ENCODE data around the gene PTPRN2.

Gene PTPRN2

DNA sequence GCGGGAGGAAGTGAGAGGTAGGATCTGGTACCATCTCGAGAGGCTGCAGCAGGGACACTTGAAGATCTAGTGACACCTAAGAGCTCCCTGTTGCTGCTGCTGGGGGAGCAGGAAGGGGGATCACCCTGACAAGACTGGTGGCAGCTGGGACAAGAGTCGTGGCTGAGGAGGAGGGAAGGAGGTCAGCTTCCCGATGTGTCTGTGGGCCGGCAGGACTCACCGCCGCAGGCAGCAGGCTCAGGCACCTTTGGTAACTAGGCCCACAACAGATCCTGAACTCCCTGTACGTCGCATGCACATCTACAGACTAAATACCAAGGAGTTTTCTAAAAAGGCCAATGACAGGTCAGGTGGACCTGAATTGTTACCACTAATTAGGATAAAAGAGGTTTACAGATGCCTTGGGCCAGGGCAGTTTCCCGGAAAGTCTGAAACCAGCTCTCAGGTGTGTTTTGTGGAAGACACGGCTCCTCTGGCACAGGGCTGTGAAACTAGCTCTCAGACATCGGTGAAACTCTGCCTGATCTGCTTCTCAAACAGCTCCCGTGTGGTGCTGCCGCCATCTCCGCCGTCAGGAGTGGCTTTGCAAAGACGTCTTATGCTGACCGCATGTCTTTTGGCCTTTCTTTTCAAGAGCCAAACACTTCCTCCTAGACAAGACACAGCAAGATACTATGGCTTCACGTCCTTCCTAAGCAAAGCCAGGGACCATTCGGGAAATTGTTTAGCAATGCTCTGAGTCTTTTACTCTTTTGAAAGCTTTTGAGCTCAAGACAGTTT is 609.7 kb downstream of the PTPRN2 start:
- DNase-seq: no peak

DNA sequence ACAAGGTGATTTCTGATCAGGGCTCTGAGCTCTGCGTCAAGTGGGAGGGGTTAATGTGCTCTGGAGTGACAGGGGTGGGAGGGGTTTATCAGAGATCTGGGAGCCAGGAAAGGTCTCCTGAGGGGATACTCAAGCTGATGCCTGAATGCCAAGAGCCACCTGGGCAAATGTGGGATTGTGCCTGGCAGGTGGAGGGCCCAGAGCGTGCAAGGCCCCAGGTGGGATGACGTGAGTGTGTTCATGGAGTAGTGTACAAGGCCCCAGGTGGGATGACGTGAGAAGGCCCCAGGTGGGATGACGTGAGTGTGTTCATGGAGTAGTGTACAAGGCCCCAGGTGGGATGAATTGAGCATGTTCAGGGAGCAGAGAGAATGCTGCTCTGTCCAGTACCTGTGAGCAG is 610.3 kb downstream of the PTPRN2 start:
- no peak for DNase-seq

DNA sequence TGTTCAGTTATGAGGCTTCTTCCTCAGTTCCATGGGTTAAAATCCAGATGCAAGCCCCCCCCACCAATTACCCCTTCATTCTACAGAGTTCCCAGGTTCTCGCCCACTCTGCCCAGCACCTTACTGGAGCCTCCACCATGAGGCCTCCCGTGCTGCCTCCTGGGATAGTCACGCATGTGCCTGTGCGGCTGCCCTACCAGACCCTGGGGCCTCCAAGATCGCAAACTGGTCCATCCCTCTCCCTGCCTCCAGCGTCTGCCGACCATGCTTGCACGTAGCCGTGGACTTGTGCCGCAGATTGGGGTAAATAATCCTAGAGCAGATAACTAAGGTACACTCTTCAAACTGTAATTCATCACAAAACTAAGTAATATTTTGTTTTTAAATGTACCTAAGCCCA is 611.2 kb downstream of the PTPRN2 start:
- no peak for DNase-seq

DNA sequence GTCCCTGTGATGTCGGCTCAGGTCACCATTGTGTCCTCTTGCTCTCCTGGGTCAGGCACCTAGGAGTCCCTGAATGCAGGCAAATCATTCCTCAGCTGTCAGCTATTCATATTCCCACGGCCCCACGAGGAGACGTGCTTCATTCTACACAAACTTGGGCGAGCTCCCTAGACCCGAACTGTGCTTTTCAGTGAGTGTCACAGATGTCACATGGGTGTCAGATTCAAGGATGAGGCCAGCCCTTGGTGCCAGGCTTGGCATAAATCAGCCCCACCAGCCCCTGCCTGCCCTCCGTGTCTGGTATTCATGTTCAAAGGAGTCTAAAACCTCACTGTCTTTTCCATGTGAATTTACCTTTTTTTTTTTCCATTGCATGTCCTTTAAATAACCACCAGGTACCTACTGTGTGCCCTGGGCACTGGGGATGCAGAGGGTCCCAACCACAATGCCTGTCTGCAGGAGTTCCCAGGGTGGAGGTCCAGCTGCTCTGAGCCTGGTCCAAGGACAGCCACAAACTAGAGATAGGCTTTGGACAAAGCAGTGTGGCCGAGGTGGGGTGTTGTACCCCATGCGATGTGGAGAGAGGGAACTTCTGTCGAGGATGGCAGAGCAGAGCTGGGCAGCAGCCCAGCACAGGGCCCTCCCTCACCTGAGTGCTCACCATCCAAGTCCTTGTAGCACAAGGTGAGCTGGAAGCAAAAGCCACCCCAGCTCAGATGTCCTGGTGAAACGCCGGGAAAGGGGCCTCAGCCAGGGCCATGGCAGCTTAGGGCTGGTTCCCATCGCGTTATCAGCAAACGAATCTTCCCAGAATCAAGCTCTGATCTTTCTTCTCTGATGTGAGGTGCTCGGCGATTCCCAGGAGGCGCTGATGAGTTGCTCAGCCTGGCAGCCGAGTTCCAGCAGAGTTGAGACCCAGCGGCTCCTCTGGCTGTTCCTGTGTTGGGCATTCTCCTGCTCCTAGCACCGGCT is 611.9 kb downstream of the PTPRN2 start:
- no peak for DNase-seq

DNA sequence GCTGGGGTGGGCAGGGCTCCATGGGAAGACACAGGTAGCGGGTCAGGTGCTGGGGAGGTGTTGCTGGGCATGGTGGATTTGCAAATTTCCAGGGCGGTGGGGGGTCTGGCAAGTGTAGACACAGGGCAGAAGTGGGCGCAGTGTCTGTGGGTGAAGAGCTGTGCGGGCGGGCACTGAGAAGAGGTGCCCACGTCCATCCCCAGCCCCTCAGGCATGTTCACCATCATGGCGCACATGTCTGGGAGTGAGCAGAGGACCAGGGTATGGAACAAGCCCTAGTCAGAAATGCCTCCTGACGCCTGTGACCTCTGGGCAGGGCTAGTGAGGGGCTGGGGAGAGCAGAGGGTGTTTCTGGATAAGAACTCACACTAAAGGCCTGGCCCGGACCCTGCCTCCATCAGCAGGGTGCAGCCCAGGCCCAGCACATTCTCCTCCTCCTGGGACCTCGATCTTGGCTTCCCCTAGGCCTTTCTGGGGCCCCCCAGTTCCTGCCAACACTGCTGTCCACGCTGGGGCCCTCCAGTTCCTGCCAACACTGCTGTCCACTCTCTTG is 612.9 kb downstream of the PTPRN2 start:
- DNase-seq: no peak

DNA sequence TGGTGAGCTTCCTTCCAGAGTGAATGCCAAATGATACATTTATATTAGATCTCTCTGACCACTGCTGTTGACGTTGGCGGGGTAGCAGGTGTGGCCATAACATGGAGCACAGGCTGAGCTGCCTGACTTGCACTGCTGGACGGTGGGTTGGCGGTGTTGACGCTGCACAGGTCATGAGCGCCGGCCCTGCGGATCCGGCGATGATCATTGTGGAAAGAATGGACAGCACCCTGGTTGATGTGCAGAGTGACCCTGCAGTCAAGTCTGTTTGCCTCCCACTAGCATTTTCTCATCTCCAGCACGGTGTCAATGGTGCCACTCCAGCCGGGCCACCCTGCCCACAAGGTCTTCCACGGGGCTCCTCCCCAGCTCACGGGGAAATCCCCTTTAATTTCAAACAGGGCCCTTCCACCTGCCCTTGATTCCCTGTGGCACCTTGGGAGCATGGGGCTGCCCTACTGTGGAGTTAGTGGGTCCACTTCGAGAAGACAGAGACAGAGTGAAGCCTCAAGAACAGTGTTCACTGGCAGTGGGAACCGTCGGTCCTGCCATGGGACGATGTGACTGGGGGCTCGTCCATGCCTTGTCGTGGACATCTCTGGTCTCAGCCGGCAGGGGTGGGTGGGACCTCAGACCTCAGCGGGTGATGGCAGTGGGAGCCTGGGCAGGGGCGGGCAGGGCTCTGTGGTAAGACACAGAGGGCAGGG is 613.5 kb downstream of the PTPRN2 start:
- DNase-seq: no peak

DNA sequence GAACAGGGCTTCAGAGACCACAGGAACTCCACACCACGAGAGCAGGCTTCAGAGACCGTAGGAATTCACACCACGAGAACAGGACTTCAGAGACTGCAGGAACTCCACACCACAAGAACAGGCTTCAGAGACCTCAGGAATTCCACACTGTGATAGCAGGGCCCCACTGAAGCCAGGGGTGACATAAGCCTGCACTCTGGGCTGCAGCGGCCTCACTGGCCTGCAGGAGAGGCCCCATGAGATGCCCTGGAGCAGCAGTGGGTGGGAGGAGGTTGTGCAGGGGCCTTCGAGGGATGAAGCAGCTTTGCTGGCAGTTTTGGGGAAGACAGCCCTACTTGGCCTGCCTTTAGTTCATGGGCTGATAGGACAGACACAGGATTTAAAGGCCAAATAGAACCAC is 614.7 kb downstream of the PTPRN2 start:
- DNase-seq: no peak

DNA sequence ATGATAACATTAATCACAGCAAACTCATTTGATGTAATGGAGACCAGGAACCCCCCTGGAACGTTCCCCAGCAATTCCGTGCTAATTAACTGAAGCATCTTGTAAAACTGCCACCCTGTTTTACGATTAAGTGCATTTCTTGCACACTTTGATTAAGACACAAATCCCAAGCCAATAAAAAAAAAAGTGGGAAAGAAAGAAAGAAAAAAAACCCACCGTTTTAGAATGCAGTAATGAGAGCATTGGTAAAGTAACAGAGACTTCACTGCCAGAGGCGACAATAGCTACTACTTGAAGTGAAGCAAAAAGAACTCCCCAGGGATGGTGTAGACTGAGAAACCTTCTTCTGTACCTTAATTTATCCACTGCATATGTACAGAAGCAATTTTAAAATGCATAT is 616.1 kb downstream of the PTPRN2 start:
- no peak for DNase-seq

DNA sequence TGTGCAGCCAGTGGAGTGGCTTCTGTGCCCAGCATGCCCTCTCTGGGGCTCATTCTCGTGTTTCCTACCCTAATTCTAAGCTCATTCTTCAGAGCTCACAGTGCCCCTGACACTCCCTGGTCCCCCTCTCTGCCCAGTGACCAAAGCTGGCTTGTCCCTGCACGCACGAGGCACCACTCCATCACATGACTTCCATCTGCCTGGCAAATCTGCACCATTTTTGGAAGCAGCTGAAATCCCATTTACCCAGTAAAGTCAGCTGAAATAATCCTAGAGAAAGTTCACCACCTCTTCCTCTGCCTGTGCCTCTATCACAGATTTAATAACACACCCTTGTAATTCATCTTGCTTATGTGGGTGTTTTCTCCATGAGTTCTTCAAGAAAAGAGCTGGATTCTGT is 616.9 kb downstream of the PTPRN2 start:
- DNase-seq: no peak

DNA sequence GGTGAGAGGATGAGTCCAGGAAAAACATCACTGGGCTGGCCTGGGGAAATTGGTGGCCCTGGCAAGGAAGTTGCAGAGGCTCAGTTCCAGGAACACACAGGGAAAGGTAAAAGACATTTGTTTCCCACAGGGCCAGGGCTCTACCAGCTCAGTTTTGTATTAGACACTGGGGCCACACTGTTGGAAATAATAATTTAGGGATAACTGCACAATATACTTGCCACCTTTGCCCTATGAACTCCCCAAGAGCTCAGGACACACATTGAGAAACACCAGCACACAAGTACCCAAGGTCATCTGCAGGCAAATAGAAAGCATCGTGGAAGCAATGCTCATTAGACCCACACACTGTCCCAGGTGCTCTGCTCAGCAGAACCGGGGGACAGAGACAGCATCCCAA is 617.6 kb downstream of the PTPRN2 start:
- DNase-seq: no peak

DNA sequence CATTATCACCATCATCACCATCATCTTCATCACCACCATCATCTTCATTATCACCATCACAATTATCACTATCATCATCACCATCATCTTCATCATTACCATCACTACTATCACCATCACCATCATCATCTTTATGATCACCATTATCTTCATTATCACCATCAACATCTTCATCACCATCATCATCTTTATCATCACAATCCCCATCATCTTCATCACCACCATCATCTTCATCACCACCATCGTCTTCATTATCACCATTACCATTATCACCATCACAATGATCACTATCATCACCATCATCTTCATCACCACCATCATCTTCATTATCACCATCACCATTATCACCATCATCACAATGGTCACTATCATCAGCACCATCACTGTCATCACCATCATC is 621.1 kb downstream of the PTPRN2 start:
- no peak for DNase-seq

DNA sequence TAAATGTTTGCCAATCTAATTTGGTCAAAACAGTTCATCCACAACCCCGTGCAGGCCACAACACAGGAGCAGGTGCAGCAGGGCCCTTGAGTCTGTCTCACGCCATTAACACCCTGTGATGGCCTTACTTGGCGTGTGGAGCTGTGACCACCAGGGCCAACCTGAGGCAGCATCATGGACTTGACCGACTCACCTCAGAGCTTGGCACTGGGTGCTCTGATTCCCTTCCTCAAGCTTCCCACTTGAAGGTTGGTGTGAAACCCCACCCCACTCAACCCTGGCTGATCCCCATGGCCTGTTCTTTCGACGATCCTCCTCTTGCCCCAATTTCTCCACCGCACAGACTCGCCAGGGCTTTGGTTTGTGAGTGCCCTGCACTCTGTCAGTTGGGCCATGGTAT is 623.1 kb downstream of the PTPRN2 start:
- no peak for DNase-seq

DNA sequence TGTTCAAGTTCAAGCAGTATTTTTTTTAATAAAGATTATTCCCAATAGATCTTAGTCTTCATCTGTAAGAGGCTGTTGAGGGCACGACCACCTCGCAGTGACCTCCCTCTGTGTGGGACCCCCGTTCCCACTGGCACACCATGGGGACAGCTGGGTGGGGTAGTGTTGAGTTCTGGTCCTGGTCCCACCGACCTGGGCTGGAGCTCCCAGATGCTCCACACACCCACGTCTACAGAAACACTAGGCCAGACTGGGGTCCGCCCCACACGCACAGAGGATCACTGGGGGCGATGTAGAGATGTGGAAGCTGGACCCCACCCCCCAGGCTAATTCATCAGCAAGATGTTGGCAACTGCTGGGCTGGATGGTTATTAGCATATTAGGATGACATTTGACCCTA is 623.6 kb downstream of the PTPRN2 start:
- DNase-seq: no peak

DNA sequence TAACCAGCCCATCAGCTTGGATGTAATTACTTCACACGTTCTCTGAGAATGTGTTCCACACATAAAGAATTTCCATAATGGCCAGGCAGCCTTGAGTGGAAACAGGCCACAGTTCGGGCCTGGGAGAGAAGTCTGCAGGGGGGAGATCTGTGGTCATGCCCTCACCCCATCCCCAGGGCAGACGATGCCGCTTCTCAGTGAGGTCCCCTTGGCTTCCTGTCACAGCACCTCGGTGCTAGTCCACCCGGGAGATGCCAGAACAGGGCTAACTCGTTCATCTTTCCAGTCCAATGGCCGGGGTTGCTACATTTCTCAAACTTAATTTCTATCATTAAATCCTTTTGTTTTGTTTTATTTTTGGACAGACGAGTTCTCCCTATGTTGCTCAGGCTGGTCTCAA is 624.1 kb downstream of the PTPRN2 start:
- DNase-seq: no peak

DNA sequence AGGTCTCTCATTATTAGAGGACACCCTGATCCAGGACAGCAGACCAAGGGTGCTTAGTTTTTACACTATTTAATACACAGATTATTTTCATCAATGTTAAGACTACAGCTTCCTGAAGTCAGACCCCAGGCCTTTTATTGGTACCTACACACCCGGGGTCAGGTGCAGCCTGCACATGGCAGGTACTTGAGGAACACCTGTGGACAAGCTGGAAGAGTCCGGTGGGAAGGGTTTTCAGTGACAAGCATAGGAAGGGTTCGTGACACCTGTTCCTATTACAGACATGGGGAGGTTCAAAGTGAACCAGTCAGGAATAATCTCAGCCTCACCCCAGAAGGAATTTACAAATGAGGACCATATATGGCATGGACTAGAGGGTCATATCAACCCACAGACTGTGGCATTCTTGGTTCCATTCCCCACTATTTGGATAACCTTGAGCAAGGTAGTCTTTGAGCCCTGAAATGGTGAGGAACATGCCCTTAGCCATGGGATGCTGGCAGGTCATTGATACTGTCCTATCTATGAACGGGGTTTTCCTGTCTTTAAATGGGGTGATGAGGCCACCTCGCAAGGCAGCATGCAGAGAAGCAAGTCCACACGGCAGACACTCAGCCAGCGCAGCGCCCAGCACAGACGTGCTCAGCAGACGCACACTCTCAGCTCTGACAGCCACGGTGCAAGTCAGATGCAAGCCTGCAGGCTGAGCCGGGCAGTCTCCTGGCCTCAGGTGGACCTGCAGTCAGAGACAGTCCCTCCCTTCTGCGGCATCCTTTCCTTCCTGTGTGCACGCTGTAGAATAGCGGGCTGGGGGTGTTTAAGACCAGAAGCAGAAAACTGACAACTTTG is 624.9 kb downstream of the PTPRN2 start:
- no peak for DNase-seq

DNA sequence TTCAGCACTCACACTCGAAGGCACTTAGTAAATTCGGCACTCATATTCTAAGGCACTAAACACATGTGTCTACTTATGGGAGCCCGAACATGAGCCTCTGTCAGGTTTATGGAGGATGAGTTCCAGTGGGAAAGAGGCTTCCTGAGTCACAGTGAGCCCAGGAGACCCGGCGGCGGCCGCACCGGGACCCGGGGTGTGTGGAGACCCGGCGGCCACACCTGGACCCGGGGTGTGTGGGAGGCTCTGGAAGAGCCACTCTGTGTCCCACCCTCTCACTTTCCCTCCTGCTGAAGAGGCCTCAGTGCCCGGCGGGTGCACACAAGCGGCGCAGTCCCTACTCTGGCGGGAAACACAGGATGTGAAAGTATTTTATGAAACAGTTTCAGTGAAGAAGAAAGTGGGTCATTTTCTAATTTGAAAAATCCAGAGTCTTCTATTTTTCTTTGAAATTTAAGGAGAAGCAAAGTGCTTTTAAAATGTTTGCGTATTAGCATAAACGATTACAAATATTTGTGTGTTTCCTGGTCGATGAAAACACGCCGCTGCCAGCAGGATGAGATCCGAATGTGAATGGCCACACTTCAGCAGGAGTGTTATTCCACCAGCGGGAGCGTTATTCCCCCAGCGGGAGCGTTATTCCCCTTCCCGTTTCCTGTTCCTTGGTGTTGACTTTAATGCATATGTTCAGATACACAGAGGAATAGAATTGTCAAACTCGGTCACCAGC is 625.7 kb downstream of the PTPRN2 start:
- DNase-seq: no peak

DNA sequence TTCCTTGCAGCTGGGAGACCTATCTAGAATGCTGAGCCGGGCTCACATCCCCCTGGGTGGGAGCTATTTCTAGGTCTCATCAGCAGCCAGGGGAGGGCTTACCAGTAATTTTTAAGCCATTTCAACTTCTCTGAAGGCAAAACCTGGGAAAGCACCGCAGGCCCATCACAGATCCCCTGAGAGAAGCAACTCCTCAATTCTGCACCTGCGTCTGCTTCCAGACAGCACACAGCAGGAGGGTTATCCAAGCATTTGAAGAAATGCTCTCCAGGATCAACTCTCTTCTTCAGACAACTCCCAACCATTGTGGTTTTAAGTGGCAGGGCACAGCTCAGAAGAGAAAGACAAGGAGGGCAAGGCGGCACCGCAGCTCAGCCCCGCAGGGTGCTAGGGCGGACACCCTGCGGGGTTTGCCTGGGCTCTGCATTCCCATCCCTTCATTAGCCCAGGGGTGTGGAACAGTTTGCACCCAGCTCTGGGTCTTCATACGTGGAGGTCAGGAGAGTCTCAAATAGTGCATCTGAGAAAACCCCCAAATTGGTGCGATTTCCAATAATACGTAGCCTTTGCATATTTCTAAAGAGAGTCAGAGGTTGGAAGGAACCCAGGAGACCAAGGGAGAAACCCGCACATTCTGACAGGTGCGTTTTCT is 632.1 kb downstream of the PTPRN2 start:
- no peak for DNase-seq

DNA sequence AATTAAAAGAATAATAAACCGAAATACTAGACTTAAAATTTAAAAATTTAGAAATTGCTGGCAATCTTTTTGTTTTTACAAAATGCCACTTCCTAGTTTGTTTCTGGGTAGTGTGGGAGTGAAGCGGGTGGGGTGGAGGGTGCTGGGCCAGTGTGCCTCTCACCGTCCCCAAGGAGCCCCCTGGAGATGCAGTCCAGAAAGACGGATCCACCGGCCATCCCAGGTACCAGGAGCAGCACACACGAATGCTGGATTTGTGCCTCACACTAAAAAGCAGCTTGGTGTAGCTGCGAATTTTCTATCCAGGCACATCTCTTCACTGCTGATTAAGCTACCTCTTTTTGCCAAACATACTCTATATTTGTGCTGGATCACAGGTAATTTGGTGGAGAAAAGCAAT is 632.7 kb downstream of the PTPRN2 start:
- DNase-seq: no peak

DNA sequence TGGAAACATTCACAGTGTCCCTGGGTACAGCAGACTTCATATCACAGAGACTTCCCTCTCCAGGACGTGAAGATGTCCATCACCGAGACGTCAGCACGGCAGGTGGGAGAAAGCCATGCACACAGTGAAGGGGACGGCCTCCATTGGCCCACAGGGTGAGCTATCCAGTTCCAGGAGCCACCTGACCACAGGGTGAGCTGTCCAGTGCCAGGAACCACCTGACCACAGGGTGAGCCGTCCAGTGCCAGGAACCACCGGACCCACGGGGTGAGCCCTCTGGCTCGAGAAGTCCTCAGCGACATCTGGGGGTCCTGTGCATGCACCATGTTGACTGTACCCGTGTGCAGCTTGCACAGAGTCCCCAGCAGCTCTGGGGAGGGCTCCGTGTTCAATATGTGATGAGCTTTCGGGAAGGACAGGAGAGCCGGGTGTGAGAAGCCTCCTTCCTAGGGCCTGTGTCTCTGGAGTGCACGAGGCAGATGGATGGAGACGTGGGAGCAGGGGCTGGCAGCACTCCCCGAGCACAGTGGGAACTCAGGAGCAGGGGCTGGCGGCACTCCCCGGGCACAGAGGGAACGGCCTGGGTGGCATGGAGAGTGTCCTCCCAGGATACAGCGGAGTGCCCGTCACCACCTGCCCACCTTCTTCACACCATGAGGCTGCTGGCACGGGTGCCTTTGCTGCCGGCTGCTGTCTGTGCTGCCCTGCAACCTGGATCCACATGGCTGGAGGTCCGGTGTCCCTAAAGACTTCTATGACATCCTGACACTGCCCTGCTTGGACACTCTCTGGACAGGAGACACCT is 634.6 kb downstream of the PTPRN2 start:
- DNase-seq: no peak
